ENCODE results near the gene UBL3.

DNA sequence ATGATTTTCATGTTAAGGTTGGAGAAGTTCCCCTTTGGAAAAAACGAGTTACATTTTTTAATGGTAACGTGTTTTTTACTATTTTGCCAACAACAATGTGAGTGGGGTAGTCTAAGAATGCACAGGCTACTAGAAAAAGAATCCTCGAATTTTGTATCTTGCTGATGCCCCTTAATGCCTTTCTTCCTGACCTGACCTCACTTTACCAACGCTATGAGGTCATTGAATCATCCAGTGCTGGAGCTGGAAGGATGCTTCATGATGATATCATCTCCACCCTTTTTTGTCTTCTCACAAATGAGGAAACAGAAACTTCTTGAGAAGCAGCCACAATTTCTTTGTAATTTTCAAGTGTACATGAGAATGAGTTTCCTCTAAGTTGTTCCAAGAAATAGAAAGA lies 8.2 kb upstream of the UBL3 start:
- no peak for TF ChIP-seq POLR2A (IDR thresholded peaks at IDR 0.05)
- TF ChIP-seq, protein P1, sequence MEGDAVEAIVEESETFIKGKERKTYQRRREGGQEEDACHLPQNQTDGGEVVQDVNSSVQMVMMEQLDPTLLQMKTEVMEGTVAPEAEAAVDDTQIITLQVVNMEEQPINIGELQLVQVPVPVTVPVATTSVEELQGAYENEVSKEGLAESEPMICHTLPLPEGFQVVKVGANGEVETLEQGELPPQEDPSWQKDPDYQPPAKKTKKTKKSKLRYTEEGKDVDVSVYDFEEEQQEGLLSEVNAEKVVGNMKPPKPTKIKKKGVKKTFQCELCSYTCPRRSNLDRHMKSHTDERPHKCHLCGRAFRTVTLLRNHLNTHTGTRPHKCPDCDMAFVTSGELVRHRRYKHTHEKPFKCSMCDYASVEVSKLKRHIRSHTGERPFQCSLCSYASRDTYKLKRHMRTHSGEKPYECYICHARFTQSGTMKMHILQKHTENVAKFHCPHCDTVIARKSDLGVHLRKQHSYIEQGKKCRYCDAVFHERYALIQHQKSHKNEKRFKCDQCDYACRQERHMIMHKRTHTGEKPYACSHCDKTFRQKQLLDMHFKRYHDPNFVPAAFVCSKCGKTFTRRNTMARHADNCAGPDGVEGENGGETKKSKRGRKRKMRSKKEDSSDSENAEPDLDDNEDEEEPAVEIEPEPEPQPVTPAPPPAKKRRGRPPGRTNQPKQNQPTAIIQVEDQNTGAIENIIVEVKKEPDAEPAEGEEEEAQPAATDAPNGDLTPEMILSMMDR (IDR thresholded peaks at IDR 0.05 in 8 of 11, conservative IDR thresholded peaks at IDR 0.05 in 3 of 11): no peak
- TF ChIP-seq POLR2AphosphoS5 (IDR thresholded peaks at IDR 0.05): no peak
